ENCODE results near the gene VCAM1. TPM values are rescaled to one million over a fixed set of nuclear protein-coding genes. Genes with fewer than 3 reads are reported as not detected.

Gene VCAM1
- total and polyA plus RNA-seq, 2 experiments from 2014 or later: not detected

DNA sequence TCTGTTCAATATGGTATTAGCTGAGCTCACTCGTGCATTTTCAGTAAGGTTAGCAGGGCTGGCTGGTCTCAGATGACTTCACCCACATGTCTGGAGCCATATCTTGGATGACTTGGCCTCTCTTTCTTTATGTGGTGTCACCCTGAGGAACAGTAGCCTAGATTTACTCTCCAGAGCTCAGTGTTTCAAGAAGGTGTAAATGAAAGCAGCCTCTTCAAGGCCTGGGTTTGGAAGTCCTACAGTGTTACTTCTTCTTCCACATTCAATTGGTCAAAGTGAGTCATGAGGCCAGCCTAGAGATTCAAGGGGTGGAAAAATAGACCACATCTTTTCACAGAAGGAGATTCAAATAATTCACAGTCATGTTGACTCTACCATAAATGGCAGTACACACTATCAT is 12.2 kb downstream of the VCAM1 start:
- no peaks in the 10 kb centered on the region for H3K79me2 ChIP-seq (replicated peaks; ENCODE audit: insufficient read depth)
- no peak overlapping the region for H2AFZ ChIP-seq
- ATAC-seq (no peak), DNase-seq (ENCODE audit: low spot score) (no peak)
- H3K27me3 ChIP-seq (ENCODE audit: insufficient read depth): no peaks in the 10 kb centered on the region
- H3K4me3 ChIP-seq: no peak overlapping the region
- no peaks in the 10 kb centered on the region for H4K20me1 ChIP-seq (replicated peaks; ENCODE audit: insufficient read depth)
- Mint-ChIP-seq H3K9me3 (no peaks in the 10 kb centered on the region), H3K36me3 (ENCODE audit: low read depth) (no peaks in the 10 kb centered on the region), H3K4me3 (no peak overlapping the region), H3K27me3 (ENCODE audit: insufficient read depth, low read depth, poor library complexity) (no peaks in the 10 kb centered on the region), H3K27ac (no peak overlapping the region), H3K4me1 (no peaks in the 10 kb centered on the region; the same call in 2 of the 3 replicates)
- no peaks in the 10 kb centered on the region for H3F3A ChIP-seq (replicated peaks; ENCODE audit: low read depth)
- H3K4me2 ChIP-seq: no peak overlapping the region
- TF ChIP-seq POLR2AphosphoS5 (IDR thresholded peaks at IDR 0.05; ENCODE audit: low read depth) (no peak), NANOG (IDR thresholded peaks at IDR 0.05; ENCODE audit: borderline replicate concordance) (no peak), REST (IDR thresholded peaks at IDR 0.05; ENCODE audit: unreplicated experiment) (no peak), EZH2 (IDR thresholded peaks at IDR 0.05; ENCODE audit: low read depth, unreplicated experiment) (no peak), CTCF (conservative IDR thresholded peaks at IDR 0.05; ENCODE audit: low read depth in 2 of 2) (no peak), EZH2phosphoT487 (IDR thresholded peaks at IDR 0.05; ENCODE audit: unreplicated experiment) (no peak), ZNF331 (CRISPR knock-in tag; IDR thresholded peaks at IDR 0.05; ENCODE audit: low read depth) (no peak), ZNF114 (CRISPR knock-in tag; IDR thresholded peaks at IDR 0.05) (no peak), CREB1 (CRISPR knock-in tag; IDR thresholded peaks at IDR 0.05; ENCODE audit: low read depth) (no peak), JUNB (IDR thresholded peaks at IDR 0.05; ENCODE audit: unreplicated experiment) (no peak), STAT1 (IDR thresholded peaks at IDR 0.05; ENCODE audit: unreplicated experiment) (no peak)
- TF ChIP-seq, protein P1, sequence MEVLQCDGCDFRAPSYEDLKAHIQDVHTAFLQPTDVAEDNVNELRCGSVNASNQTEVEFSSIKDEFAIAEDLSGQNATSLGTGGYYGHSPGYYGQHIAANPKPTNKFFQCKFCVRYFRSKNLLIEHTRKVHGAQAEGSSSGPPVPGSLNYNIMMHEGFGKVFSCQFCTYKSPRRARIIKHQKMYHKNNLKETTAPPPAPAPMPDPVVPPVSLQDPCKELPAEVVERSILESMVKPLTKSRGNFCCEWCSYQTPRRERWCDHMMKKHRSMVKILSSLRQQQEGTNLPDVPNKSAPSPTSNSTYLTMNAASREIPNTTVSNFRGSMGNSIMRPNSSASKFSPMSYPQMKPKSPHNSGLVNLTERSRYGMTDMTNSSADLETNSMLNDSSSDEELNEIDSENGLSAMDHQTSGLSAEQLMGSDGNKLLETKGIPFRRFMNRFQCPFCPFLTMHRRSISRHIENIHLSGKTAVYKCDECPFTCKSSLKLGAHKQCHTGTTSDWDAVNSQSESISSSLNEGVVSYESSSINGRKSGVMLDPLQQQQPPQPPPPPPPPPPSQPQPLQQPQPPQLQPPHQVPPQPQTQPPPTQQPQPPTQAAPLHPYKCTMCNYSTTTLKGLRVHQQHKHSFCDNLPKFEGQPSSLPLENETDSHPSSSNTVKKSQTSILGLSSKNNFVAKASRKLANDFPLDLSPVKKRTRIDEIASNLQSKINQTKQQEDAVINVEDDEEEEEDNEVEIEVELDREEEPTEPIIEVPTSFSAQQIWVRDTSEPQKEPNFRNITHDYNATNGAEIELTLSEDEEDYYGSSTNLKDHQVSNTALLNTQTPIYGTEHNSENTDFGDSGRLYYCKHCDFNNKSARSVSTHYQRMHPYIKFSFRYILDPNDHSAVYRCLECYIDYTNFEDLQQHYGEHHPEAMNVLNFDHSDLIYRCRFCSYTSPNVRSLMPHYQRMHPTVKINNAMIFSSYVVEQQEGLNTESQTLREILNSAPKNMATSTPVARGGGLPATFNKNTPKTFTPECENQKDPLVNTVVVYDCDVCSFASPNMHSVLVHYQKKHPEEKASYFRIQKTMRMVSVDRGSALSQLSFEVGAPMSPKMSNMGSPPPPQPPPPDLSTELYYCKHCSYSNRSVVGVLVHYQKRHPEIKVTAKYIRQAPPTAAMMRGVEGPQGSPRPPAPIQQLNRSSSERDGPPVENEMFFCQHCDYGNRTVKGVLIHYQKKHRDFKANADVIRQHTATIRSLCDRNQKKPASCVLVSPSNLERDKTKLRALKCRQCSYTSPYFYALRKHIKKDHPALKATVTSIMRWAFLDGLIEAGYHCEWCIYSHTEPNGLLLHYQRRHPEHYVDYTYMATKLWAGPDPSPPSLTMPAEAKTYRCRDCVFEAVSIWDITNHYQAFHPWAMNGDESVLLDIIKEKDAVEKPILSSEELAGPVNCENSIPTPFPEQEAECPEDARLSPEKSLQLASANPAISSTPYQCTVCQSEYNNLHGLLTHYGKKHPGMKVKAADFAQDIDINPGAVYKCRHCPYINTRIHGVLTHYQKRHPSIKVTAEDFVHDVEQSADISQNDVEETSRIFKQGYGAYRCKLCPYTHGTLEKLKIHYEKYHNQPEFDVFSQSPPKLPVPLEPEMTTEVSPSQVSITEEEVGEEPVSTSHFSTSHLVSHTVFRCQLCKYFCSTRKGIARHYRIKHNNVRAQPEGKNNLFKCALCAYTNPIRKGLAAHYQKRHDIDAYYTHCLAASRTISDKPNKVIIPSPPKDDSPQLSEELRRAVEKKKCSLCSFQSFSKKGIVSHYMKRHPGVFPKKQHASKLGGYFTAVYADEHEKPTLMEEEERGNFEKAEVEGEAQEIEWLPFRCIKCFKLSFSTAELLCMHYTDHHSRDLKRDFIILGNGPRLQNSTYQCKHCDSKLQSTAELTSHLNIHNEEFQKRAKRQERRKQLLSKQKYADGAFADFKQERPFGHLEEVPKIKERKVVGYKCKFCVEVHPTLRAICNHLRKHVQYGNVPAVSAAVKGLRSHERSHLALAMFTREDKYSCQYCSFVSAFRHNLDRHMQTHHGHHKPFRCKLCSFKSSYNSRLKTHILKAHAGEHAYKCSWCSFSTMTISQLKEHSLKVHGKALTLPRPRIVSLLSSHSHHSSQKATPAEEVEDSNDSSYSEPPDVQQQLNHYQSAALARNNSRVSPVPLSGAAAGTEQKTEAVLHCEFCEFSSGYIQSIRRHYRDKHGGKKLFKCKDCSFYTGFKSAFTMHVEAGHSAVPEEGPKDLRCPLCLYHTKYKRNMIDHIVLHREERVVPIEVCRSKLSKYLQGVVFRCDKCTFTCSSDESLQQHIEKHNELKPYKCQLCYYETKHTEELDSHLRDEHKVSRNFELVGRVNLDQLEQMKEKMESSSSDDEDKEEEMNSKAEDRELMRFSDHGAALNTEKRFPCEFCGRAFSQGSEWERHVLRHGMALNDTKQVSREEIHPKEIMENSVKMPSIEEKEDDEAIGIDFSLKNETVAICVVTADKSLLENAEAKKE (CRISPR knock-in tag; IDR thresholded peaks at IDR 0.05): no peak
- TF ChIP-seq, protein P2, sequence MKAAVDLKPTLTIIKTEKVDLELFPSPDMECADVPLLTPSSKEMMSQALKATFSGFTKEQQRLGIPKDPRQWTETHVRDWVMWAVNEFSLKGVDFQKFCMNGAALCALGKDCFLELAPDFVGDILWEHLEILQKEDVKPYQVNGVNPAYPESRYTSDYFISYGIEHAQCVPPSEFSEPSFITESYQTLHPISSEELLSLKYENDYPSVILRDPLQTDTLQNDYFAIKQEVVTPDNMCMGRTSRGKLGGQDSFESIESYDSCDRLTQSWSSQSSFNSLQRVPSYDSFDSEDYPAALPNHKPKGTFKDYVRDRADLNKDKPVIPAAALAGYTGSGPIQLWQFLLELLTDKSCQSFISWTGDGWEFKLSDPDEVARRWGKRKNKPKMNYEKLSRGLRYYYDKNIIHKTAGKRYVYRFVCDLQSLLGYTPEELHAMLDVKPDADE (IDR thresholded peaks at IDR 0.05): no peak
- H3K9me2 ChIP-seq (ENCODE audit: insufficient read depth): 0 out of 2 replicates have a peak, but pooled peaks cover 2% of the 10 kb centered on the region
- H3K4me1 ChIP-seq (ENCODE audit: insufficient read depth): no peaks in the 10 kb centered on the region
- H3K27ac ChIP-seq (ENCODE audit: low read depth): no peak overlapping the region
- H3K36me3 ChIP-seq (ENCODE audit: insufficient read depth): no peaks in the 10 kb centered on the region
